HL-60 (cell line): ENCODE data around the gene TRAPPC14.

Experiments used
- GABPA ChIP-seq: IDR thresholded peaks from 2 replicates; pipeline ENCODE4 v1.6.1; 2012; ENCODE audit warnings: low read depth
- POLR2AphosphoS5 ChIP-seq: IDR thresholded peaks from 2 replicates; pipeline ENCODE4 v1.6.1; 2012; ENCODE audit warnings: low read depth
- SPI1 ChIP-seq: IDR thresholded peaks from 2 replicates; pipeline ENCODE4 v1.6.1; 2012; ENCODE audit warnings: low read depth, mild to moderate bottlenecking, borderline replicate concordance
- TF ChIP-seq, protein P1 (sequence below): IDR thresholded peaks from one replicate; pipeline ENCODE4 v1.5.1; 2011; ENCODE audit warnings: low read length, control low read depth, inconsistent platforms; ENCODE audit not compliant: insufficient read depth
- TF ChIP-seq, protein P2 (sequence below): IDR thresholded peaks from 2 replicates; pipeline ENCODE4 v1.6.1; 2012; ENCODE audit warnings: low read depth; ENCODE audit not compliant: insufficient replicate concordance

DNA sequence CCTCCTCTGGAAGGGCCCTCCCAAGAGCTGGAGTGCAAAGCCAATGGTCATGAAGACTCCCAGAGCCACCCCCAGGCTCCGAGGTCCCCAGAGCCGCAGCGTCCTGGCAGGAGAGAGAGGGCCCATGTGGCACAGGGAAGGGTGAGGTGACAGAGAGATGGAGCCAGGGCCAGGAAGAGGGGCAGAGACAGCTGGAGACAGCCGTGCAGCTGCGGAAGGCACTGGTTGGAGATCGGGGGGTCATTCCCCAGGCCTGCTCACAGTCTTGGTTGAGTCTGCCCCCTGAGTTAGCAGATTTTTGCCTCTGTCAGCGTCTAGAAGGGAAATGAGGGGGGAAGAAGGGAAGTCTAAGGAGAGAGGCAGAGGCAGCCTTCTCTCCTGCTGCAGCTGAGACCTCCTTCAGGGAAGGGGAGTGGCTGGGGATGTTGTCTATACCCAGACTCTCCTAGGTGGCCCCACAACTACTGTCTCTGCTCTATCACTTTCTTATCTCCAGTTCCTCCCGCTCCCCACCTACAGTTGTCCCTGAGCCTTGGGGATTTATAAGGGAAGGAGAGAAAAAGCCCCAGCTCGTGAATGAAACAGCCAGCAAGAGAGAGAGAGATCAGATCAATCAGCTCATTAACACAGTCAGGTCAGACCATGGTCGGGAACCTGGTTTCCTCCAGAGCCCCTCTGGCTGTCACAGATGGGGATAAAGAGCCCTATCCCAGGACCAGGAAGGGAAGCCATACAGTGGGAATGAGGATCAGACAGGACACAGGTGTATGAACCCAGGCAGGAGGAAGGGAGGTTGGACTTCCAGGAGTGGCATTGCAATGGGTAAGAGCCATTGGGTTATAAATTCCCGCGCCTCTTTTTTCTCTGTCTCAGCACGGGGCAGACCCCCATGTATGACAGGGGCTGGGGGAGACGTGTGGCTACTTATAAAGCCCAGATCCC is 8.7 kb upstream of the TRAPPC14 start:
- TF ChIP-seq, protein P1, sequence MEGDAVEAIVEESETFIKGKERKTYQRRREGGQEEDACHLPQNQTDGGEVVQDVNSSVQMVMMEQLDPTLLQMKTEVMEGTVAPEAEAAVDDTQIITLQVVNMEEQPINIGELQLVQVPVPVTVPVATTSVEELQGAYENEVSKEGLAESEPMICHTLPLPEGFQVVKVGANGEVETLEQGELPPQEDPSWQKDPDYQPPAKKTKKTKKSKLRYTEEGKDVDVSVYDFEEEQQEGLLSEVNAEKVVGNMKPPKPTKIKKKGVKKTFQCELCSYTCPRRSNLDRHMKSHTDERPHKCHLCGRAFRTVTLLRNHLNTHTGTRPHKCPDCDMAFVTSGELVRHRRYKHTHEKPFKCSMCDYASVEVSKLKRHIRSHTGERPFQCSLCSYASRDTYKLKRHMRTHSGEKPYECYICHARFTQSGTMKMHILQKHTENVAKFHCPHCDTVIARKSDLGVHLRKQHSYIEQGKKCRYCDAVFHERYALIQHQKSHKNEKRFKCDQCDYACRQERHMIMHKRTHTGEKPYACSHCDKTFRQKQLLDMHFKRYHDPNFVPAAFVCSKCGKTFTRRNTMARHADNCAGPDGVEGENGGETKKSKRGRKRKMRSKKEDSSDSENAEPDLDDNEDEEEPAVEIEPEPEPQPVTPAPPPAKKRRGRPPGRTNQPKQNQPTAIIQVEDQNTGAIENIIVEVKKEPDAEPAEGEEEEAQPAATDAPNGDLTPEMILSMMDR = no peak
- no peak for TF ChIP-seq POLR2AphosphoS5
- TF ChIP-seq GABPA = no peak
- TF ChIP-seq, protein P2, sequence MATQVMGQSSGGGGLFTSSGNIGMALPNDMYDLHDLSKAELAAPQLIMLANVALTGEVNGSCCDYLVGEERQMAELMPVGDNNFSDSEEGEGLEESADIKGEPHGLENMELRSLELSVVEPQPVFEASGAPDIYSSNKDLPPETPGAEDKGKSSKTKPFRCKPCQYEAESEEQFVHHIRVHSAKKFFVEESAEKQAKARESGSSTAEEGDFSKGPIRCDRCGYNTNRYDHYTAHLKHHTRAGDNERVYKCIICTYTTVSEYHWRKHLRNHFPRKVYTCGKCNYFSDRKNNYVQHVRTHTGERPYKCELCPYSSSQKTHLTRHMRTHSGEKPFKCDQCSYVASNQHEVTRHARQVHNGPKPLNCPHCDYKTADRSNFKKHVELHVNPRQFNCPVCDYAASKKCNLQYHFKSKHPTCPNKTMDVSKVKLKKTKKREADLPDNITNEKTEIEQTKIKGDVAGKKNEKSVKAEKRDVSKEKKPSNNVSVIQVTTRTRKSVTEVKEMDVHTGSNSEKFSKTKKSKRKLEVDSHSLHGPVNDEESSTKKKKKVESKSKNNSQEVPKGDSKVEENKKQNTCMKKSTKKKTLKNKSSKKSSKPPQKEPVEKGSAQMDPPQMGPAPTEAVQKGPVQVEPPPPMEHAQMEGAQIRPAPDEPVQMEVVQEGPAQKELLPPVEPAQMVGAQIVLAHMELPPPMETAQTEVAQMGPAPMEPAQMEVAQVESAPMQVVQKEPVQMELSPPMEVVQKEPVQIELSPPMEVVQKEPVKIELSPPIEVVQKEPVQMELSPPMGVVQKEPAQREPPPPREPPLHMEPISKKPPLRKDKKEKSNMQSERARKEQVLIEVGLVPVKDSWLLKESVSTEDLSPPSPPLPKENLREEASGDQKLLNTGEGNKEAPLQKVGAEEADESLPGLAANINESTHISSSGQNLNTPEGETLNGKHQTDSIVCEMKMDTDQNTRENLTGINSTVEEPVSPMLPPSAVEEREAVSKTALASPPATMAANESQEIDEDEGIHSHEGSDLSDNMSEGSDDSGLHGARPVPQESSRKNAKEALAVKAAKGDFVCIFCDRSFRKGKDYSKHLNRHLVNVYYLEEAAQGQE = no peak
- no peak for TF ChIP-seq SPI1
